HEK293 (cell line): Measurements from ENCODE around the gene APOO.

Experiments
- CTCF ChIA-PET: fragments of 350-600 bp; formaldehyde crosslinking; extraction: SDS; loops from one replicate; lab custom pipeline; 2021; ENCODE audit warnings: antibody characterized with exemption; lab: Yijun Ruan, JAX
- POLR2A ChIA-PET: fragments of 300-600 bp; formaldehyde crosslinking; extraction: SDS; loops from one replicate; lab custom pipeline; 2020; ENCODE audit warnings: antibody characterized with exemption, inconsistent platforms; lab: Yijun Ruan, JAX
- H3K27ac ChIP-seq: fragments of 200-500 bp; sonication (Bioruptor generic); 2 replicates; pipeline ENCODE4 v1.5.1; 2014; ENCODE audit warnings: low read depth, low read length, control low read depth, inconsistent platforms; ENCODE audit errors: extremely low read depth
- H3K36me3 ChIP-seq, 2 experiments: fragments of 200-500 bp in 1 of 2; sonication (Bioruptor generic) in 1 of 2; 1 replicate in 1 of 2; 2 replicates in 1 of 2; pipeline ENCODE4 v1.5.1; 2014 to 2017; ENCODE audit warnings: inconsistent platforms in 2 of 2, low read length in 2 of 2; ENCODE audit not compliant: control insufficient read depth in 2 of 2, insufficient read depth in 1 of 2
- H3K4me1 ChIP-seq: fragments of 200-500 bp; sonication (Bioruptor generic); 2 replicates; pipeline ENCODE4 v1.5.1; 2014; ENCODE audit warnings: mild to moderate bottlenecking, low read length, inconsistent platforms; ENCODE audit not compliant: control insufficient read depth, insufficient read depth
- H3K4me3 ChIP-seq: 2 replicates; pipeline ENCODE4 v1.5.1; 2011; ENCODE audit warnings: low read depth, mild to moderate bottlenecking, control low read depth, low read length, moderate library complexity
- H3K9me3 ChIP-seq: fragments of 200-500 bp; sonication (Bioruptor generic); 2 replicates; pipeline ENCODE4 v1.5.1; 2014; ENCODE audit warnings: low read depth, low read length, inconsistent platforms; ENCODE audit not compliant: control insufficient read depth, insufficient read depth
- BCL11A ChIP-seq: fragments of 450-650 bp; formaldehyde crosslinking; IDR thresholded peaks from 2 replicates; pipeline ENCODE4 v1.5.1; 2016; ENCODE audit warnings: low read depth, missing biosample characterization, missing genetic modification characterization
- GLI2 ChIP-seq: fragments of 450-650 bp; formaldehyde crosslinking; IDR thresholded peaks from 2 replicates; pipeline ENCODE4; 2017; ENCODE audit warnings: missing biosample characterization, missing genetic modification characterization, low read depth, borderline replicate concordance
- IKZF3 ChIP-seq: fragments of 450-650 bp; IDR thresholded peaks from 2 replicates; pipeline ENCODE4 v1.5.0; 2018; ENCODE audit warnings: missing biosample characterization, mild to moderate bottlenecking, missing genetic modification characterization, moderate library complexity
- MZF1 ChIP-seq: fragments of 450-650 bp; formaldehyde crosslinking; IDR thresholded peaks from 2 replicates; pipeline ENCODE4 v1.5.1; 2017; ENCODE audit warnings: missing biosample characterization, missing genetic modification characterization, borderline replicate concordance
- REST ChIP-seq: fragments of 450-650 bp; formaldehyde crosslinking; IDR thresholded peaks from 2 replicates; pipeline ENCODE4 v1.5.1; 2016; ENCODE audit warnings: missing biosample characterization, missing genetic modification characterization
- ZBTB8A ChIP-seq: fragments of 450-650 bp; formaldehyde crosslinking; IDR thresholded peaks from 2 replicates; pipeline ENCODE4 v1.5.1; 2016; ENCODE audit warnings: missing biosample characterization, missing genetic modification characterization
- ZFP3 ChIP-seq: fragments of 450-650 bp; formaldehyde crosslinking; IDR thresholded peaks from 2 replicates; pipeline ENCODE4 v1.5.1; 2016; ENCODE audit warnings: low read depth, missing biosample characterization, missing genetic modification characterization
- ZFP37 ChIP-seq: fragments of 450-650 bp; formaldehyde crosslinking; IDR thresholded peaks from 2 replicates; pipeline ENCODE4 v1.5.1; 2016; ENCODE audit warnings: missing biosample characterization, missing genetic modification characterization
- ZNF10 ChIP-seq: fragments of 450-650 bp; formaldehyde crosslinking; IDR thresholded peaks from 2 replicates; pipeline ENCODE4 v1.5.1; 2017; ENCODE audit warnings: missing biosample characterization, missing genetic modification characterization
- ZNF184 ChIP-seq: fragments of 450-650 bp; IDR thresholded peaks from 2 replicates; pipeline ENCODE4 v1.5.1; 2018; ENCODE audit warnings: missing biosample characterization, mild to moderate bottlenecking, missing genetic modification characterization
- ZNF2 ChIP-seq: fragments of 450-650 bp; formaldehyde crosslinking; IDR thresholded peaks from 2 replicates; pipeline ENCODE4 v1.5.1; 2016; ENCODE audit warnings: missing biosample characterization, missing genetic modification characterization
- ZNF280C ChIP-seq: fragments of 450-650 bp; formaldehyde crosslinking; IDR thresholded peaks from 2 replicates; pipeline ENCODE4 v1.5.1; 2016; ENCODE audit warnings: missing biosample characterization, missing genetic modification characterization
- ZNF404 ChIP-seq: fragments of 450-650 bp; formaldehyde crosslinking; IDR thresholded peaks from 2 replicates; pipeline ENCODE4 v1.5.1; 2017; ENCODE audit warnings: missing biosample characterization, missing genetic modification characterization
- ZNF449 ChIP-seq: fragments of 450-650 bp; formaldehyde crosslinking; IDR thresholded peaks from 2 replicates; pipeline ENCODE4 v1.5.1; 2017; ENCODE audit warnings: missing biosample characterization, mild to moderate bottlenecking, missing genetic modification characterization, moderate library complexity
- ZNF514 ChIP-seq: fragments of 450-650 bp; formaldehyde crosslinking; IDR thresholded peaks from 2 replicates; pipeline ENCODE4 v1.5.1; 2016; ENCODE audit warnings: missing biosample characterization, missing genetic modification characterization
- ZNF518A ChIP-seq: fragments of 450-650 bp; formaldehyde crosslinking; conservative IDR thresholded peaks from 2 replicates; pipeline ENCODE4 v1.5.1; 2016; ENCODE audit warnings: low read depth, missing biosample characterization, missing genetic modification characterization
- ZNF571 ChIP-seq: fragments of 450-650 bp; formaldehyde crosslinking; IDR thresholded peaks from 2 replicates; pipeline ENCODE4 v1.5.0; 2017; ENCODE audit warnings: missing biosample characterization, missing genetic modification characterization
- ZXDB ChIP-seq: fragments of 450-650 bp; formaldehyde crosslinking; IDR thresholded peaks from 2 replicates; pipeline ENCODE4 v1.5.1; 2016; ENCODE audit warnings: missing biosample characterization, missing genetic modification characterization

The APOO gene

GRCh38 chrX:23857935-23858334 lies 49.8 kb downstream of the APOO start:
- Histone ChIP-seq H3K4me3 (no peak overlapping the region), H3K36me3 (peaks cover 0 to 4% of the 10 kb centered on the region in 2 experiments; a peak in 1 of 3 replicates), H3K4me1 (no peaks in the 10 kb centered on the region), H3K27ac (no peak overlapping the region), H3K9me3 (no peaks in the 10 kb centered on the region)
- CTCF ChIA-PET, result interaction anchor here (0.6 kb wide), 1 partner anchor 307 kb away, joined by 3 read pairs; no protein-coding TSS in a partner anchor
- POLR2A ChIA-PET, result no interaction called here
- TF ChIP-seq ZNF2 (tag by site-specific recombination) (no peak), MZF1 (tag by site-specific recombination) (peak; percentile 67; the same call in 1 of the 2 replicates), ZNF571 (tag by site-specific recombination) (no peak), BCL11A (tag by site-specific recombination) (no peak), ZBTB8A (tag by site-specific recombination) (no peak), ZNF404 (tag by site-specific recombination) (no peak), ZXDB (no peak), ZNF518A (no peak)

GRCh38 chrX:23857363-23857762 lies 50.4 kb downstream of the APOO start:
- Histone ChIP-seq H3K36me3 (peaks cover 0 to 4% of the 10 kb centered on the region in 2 experiments; a peak in 1 of 3 replicates), H3K27ac (no peak overlapping the region), H3K4me1 (no peaks in the 10 kb centered on the region), H3K4me3 (no peak overlapping the region), H3K9me3 (no peaks in the 10 kb centered on the region)
- ChIA-PET CTCF (no interaction called here), POLR2A (no interaction called here)
- TF ChIP-seq REST, result no peak
- TF ChIP-seq ZNF449 (tag by site-specific recombination), result no peak
- no peak for TF ChIP-seq ZFP37 (tag by site-specific recombination)
- no peak for TF ChIP-seq ZNF10 (tag by site-specific recombination)
- TF ChIP-seq ZNF514 (tag by site-specific recombination), result no peak
- no peak for TF ChIP-seq ZFP3
- no peak for TF ChIP-seq ZNF280C
- no peak for TF ChIP-seq IKZF3
- TF ChIP-seq ZNF184 (tag by site-specific recombination), result no peak
- no peak for TF ChIP-seq GLI2
